Keratinocyte (primary cell): ENCODE measurements around the gene PEX3. TPM values are rescaled to one million over a fixed set of nuclear protein-coding genes. Genes with fewer than 3 reads are reported as not detected.

ENCODE experiments used
- DNase-seq: peaks from one replicate; pipeline ENCODE4 v3.0.0-alpha.2; 2011; ENCODE audit warnings: low read depth, missing footprints, low spot score
- FAIRE-seq: peaks from 2 replicates; lab custom pipeline; 2011; peaks lifted over from hg19 to GRCh38; lab: Jason Lieb, UNC
- H2AFZ ChIP-seq: 2 replicates; pipeline ENCODE4 v1.6.0; 2012; ENCODE audit warnings: low read length, control low read depth, inconsistent platforms; ENCODE audit not compliant: control insufficient read depth
- H3K27ac ChIP-seq: 2 replicates; pipeline ENCODE4 v1.5.1; 2011; ENCODE audit warnings: low read length; ENCODE audit not compliant: control insufficient read depth, insufficient read depth
- H3K27me3 ChIP-seq: 3 replicates; pipeline ENCODE4 v1.6.0; 2011; ENCODE audit warnings: low read length; ENCODE audit not compliant: control insufficient read depth, insufficient read depth; ENCODE audit errors: extremely low read depth
- H3K36me3 ChIP-seq, 2 experiments: 2 replicates in 1 of 2; 3 replicates in 1 of 2; pipeline ENCODE4 v1.5.1; 2011; ENCODE audit warnings: low read length in 2 of 2, mild to moderate bottlenecking in 1 of 2; ENCODE audit not compliant: control insufficient read depth in 2 of 2, insufficient read depth in 2 of 2; ENCODE audit errors: extremely low read depth in 1 of 2
- H3K4me1 ChIP-seq: 3 replicates; pipeline ENCODE4 v1.5.1; 2011; ENCODE audit warnings: low read length; ENCODE audit not compliant: control insufficient read depth, insufficient read depth; ENCODE audit errors: extremely low read depth
- H3K4me2 ChIP-seq: 3 replicates; pipeline ENCODE4 v1.6.0; 2011; ENCODE audit warnings: low read depth, low read length; ENCODE audit not compliant: control insufficient read depth, insufficient read depth; ENCODE audit errors: extremely low read depth
- H3K4me3 ChIP-seq, 3 experiments: fragments of 200-600 bp in 1 of 3; sonication (generic) in 1 of 3; 2 replicates in 2 of 3; 3 replicates in 1 of 3; pipeline ENCODE4 v1.5.1; 2011 to 2016; ENCODE audit warnings: low read length in 3 of 3, mild to moderate bottlenecking in 3 of 3, control low read depth in 2 of 3, inconsistent platforms in 1 of 3, low read depth in 1 of 3, mixed read lengths in 1 of 3, mixed run types in 1 of 3, moderate library complexity in 1 of 3; ENCODE audit not compliant: control insufficient read depth in 2 of 3, insufficient read depth in 2 of 3; ENCODE audit errors: extremely low read depth in 1 of 3
- H3K79me2 ChIP-seq: 2 replicates; pipeline ENCODE4 v1.6.0; 2012; ENCODE audit warnings: low read length; ENCODE audit not compliant: control insufficient read depth, insufficient read depth
- H3K9ac ChIP-seq: 3 replicates; pipeline ENCODE4 v1.6.0; 2011; ENCODE audit warnings: low read length; ENCODE audit not compliant: control insufficient read depth, insufficient read depth; ENCODE audit errors: extremely low read depth
- H3K9me1 ChIP-seq: 3 replicates; pipeline ENCODE4 v1.6.0; 2011; ENCODE audit warnings: low read length; ENCODE audit not compliant: control insufficient read depth, insufficient read depth; ENCODE audit errors: extremely low read depth
- H3K9me3 ChIP-seq: 2 replicates; pipeline ENCODE4 v1.5.1; 2012; ENCODE audit warnings: low read depth, low read length; ENCODE audit not compliant: control insufficient read depth
- H4K20me1 ChIP-seq: 3 replicates; pipeline ENCODE4 v1.6.0; 2011; ENCODE audit warnings: low read length; ENCODE audit not compliant: control insufficient read depth, insufficient read depth; ENCODE audit errors: extremely low read depth
- EZH2 ChIP-seq: IDR thresholded peaks from one replicate; pipeline ENCODE4 v1.6.1; 2012; ENCODE audit warnings: inconsistent platforms, mild to moderate bottlenecking, low read length, moderate library complexity
- dilution Hi-C: fragments of 300-500 bp; cut with MboI; formaldehyde crosslinking; loops from one replicate; pipeline ENCODE4 v1.7.0; 2020; ENCODE audit warnings: low sequenced_read_pairs; ENCODE audit not compliant: extremely low pct_ligation_motif_present
- polyA plus RNA-seq, 5 experiments: library from polyadenylated mRNA; depleted of rRNA in 3 of 5; stranded (reverse) in 3 of 5; stranded (forward) in 1 of 5; unstranded in 1 of 5; fragments of >200 nt; gene quantifications; 1 replicate in 1 of 5; 2 replicates in 3 of 5; 3 replicates in 1 of 5; pipeline versions ENCODE4 v1.2.1 to v1.2.3, GENCODE V29; 2011 to 2012; ENCODE audit warnings: missing spikeins in 2 of 5, low read depth in 1 of 5, low replicate concordance in 1 of 5
- TF ChIP-seq, protein P1 (sequence below), 3 experiments: IDR thresholded peaks in 1 of 3; conservative IDR thresholded peaks in 1 of 3; optimal IDR thresholded peaks in 1 of 3; 2 replicates in 2 of 3; 3 replicates in 1 of 3; pipeline versions ENCODE3 to v1.5.1; 2011; ENCODE audit warnings: low read length in 3 of 3, mild to moderate bottlenecking in 3 of 3, moderate library complexity in 2 of 3, control low read depth in 1 of 3, inconsistent platforms in 1 of 3; ENCODE audit not compliant: insufficient read depth in 2 of 3; ENCODE audit errors: extremely low read depth in 1 of 3

Gene PEX3
- polyA plus RNA-seq, 1 donor (not counting 4 experiments of a cell fraction or from before 2014, with no cell fraction given) = 68.1 TPM

- Histone ChIP-seq H2AFZ (no peak overlapping the region), H3K4me2 (no peak overlapping the region), H3K27me3 (no peaks in the 10 kb centered on the region), H3K27ac (no peak overlapping the region), H3K4me3 (no peak overlapping the region), H3K4me1 (no peaks in the 10 kb centered on the region), H4K20me1 (no peaks in the 10 kb centered on the region), H3K36me3 (peaks cover 5 to 21% of the 10 kb centered on the region in 2 experiments), H3K9ac (no peak overlapping the region), H3K79me2 (no peaks in the 10 kb centered on the region), H3K9me1 (no peaks in the 10 kb centered on the region), H3K9me3 (no peaks in the 10 kb centered on the region)
- DNase-seq (no peak), FAIRE-seq (no peak)
- TF ChIP-seq EZH2 = no peak
- TF ChIP-seq, protein P1, sequence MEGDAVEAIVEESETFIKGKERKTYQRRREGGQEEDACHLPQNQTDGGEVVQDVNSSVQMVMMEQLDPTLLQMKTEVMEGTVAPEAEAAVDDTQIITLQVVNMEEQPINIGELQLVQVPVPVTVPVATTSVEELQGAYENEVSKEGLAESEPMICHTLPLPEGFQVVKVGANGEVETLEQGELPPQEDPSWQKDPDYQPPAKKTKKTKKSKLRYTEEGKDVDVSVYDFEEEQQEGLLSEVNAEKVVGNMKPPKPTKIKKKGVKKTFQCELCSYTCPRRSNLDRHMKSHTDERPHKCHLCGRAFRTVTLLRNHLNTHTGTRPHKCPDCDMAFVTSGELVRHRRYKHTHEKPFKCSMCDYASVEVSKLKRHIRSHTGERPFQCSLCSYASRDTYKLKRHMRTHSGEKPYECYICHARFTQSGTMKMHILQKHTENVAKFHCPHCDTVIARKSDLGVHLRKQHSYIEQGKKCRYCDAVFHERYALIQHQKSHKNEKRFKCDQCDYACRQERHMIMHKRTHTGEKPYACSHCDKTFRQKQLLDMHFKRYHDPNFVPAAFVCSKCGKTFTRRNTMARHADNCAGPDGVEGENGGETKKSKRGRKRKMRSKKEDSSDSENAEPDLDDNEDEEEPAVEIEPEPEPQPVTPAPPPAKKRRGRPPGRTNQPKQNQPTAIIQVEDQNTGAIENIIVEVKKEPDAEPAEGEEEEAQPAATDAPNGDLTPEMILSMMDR (optimal IDR thresholded peaks at IDR 0.05 in 1 of 3, IDR thresholded peaks at IDR 0.05 in 1 of 3, conservative IDR thresholded peaks at IDR 0.05 in 1 of 3; ENCODE audit: extremely low read depth in 1 of 3, insufficient read depth in 2 of 3, low read length in 3 of 3) = no peak
- dilution Hi-C loops = no loop called here
Measured at GRCh38 chr6:143431226-143431625, 19.4 kb upstream of the PEX3 start.

GRCh38 chr6:143432588-143432987, 18.0 kb upstream of the PEX3 start:
- H3K9me3 ChIP-seq = no peaks in the 10 kb centered on the region
- TF ChIP-seq, protein P1 (optimal IDR thresholded peaks at IDR 0.05 in 1 of 3, IDR thresholded peaks at IDR 0.05 in 1 of 3, conservative IDR thresholded peaks at IDR 0.05 in 1 of 3; ENCODE audit: extremely low read depth in 1 of 3, insufficient read depth in 2 of 3, low read length in 3 of 3) = no peak
- no peak for TF ChIP-seq EZH2
- H3K27me3 ChIP-seq = no peaks in the 10 kb centered on the region
- H3K4me3 ChIP-seq = no peak overlapping the region
- no peak overlapping the region for H2AFZ ChIP-seq
- DNase-seq = no peak
- H4K20me1 ChIP-seq = no peaks in the 10 kb centered on the region
- no peak for FAIRE-seq
- H3K9ac ChIP-seq = no peak overlapping the region
- no peak overlapping the region for H3K4me2 ChIP-seq
- H3K9me1 ChIP-seq = no peaks in the 10 kb centered on the region
- H3K36me3 ChIP-seq = peaks cover 5 to 24% of the 10 kb centered on the region in 2 experiments
- H3K4me1 ChIP-seq = no peaks in the 10 kb centered on the region
- dilution Hi-C loops = no loop called here
- H3K79me2 ChIP-seq = no peaks in the 10 kb centered on the region
- H3K27ac ChIP-seq = no peak overlapping the region
